Measurements from ENCODE around the gene TRMT6. TPM values are rescaled to one million over a fixed set of nuclear protein-coding genes. Genes with fewer than 3 reads are reported as not detected.
A peak's percentile ranks its signal among the peaks of the same experiment; 100 is the strongest.

TRMT6 gene
- total RNA-seq, 1 experiment from 2014 or later, result 16.2 TPM

- Histone ChIP-seq H3K4me3 (no peak overlapping the region), H4K20me1 (ENCODE audit: insufficient read depth) (no peaks in the 10 kb centered on the region), H3K9me2 (ENCODE audit: insufficient read depth) (no peaks in the 10 kb centered on the region), H3K9me3 (ENCODE audit: insufficient read depth, low read depth) (no peaks in the 10 kb centered on the region), H3K27ac (peak overlapping the region; percentile 21; the same call in 1 of the 2 replicates), H2AFZ (no peak overlapping the region), H3K4me1 (replicated peaks; ENCODE audit: insufficient read depth) (0 out of 2 replicates have a peak, but pooled peaks cover 4% of the 10 kb centered on the region), H3K4me2 (no peak overlapping the region), H3K36me3 (ENCODE audit: low read depth) (no peaks in the 10 kb centered on the region), H3F3A (ENCODE audit: insufficient read depth, low read depth) (no peaks in the 10 kb centered on the region), H3K79me2 (ENCODE audit: low read depth) (no peaks in the 10 kb centered on the region), H3K27me3 (ENCODE audit: insufficient read depth, low read depth) (no peaks in the 10 kb centered on the region)
- ChIA-PET POLR2A (ENCODE audit: unreplicated experiment) (no interaction called here), CTCF (interaction anchor here (0.6 kb wide), 1 partner anchor 426 kb away, joined by 4 read pairs; no protein-coding TSS in a partner anchor)
- no TSS peak for BruUV-seq (replicated peaks)
- no peak for TF ChIP-seq CTCF (conservative IDR thresholded peaks at IDR 0.05)
- TF ChIP-seq EZH2 (IDR thresholded peaks at IDR 0.05; ENCODE audit: low read depth), result no peak
- DNase-seq, result peak in 1 of 2 experiments; percentile 68
- intact Hi-C loops (cut with micrococcal nuclease; ENCODE audit: unreplicated experiment), result no loop called here
These were observed 22.8 kb upstream of the TRMT6 start for GRCh38 chr20:5973172-5973571.

- Histone ChIP-seq H3F3A (ENCODE audit: insufficient read depth, low read depth) (no peaks in the 10 kb centered on the region), H3K79me2 (ENCODE audit: low read depth) (no peaks in the 10 kb centered on the region), H3K27me3 (ENCODE audit: insufficient read depth, low read depth) (no peaks in the 10 kb centered on the region), H3K4me2 (no peak overlapping the region), H3K9me3 (ENCODE audit: insufficient read depth, low read depth) (no peaks in the 10 kb centered on the region), H2AFZ (no peak overlapping the region), H3K9me2 (ENCODE audit: insufficient read depth) (no peaks in the 10 kb centered on the region), H3K4me1 (replicated peaks; ENCODE audit: insufficient read depth) (0 out of 2 replicates have a peak, but pooled peaks cover 4% of the 10 kb centered on the region), H3K36me3 (ENCODE audit: low read depth) (peaks cover 10% of the 10 kb centered on the region), H4K20me1 (ENCODE audit: insufficient read depth) (no peaks in the 10 kb centered on the region), H3K27ac (0 out of 2 replicates have a peak overlapping the region, but pooled peaks have one; percentile 18), H3K4me3 (no peak overlapping the region)
- ChIA-PET POLR2A (ENCODE audit: unreplicated experiment) (no interaction called here), CTCF (no interaction called here)
- peak in 1 of 2 experiments; percentile 53 for DNase-seq
- no TSS peak for BruUV-seq (replicated peaks)
- TF ChIP-seq CTCF (conservative IDR thresholded peaks at IDR 0.05), result no peak
- no peak for TF ChIP-seq EZH2 (IDR thresholded peaks at IDR 0.05; ENCODE audit: low read depth)
- intact Hi-C loops (cut with micrococcal nuclease; ENCODE audit: unreplicated experiment), result no loop called here
These were observed 20.9 kb upstream of the TRMT6 start for GRCh38 chr20:5971203-5971602.

- H3K27ac ChIP-seq, result no peak overlapping the region
- intact Hi-C loops (cut with micrococcal nuclease; ENCODE audit: unreplicated experiment), result no loop called here
These were observed 20.0 kb upstream of the TRMT6 start for GRCh38 chr20:5970381-5970780.

More at GRCh38 chr20:5970381-5970780, 20.0 kb upstream of the TRMT6 start:
- CTCF ChIA-PET, result no interaction called here
- Histone ChIP-seq H3K4me2 (no peak overlapping the region), H4K20me1 (ENCODE audit: insufficient read depth) (no peaks in the 10 kb centered on the region), H3K4me1 (replicated peaks; ENCODE audit: insufficient read depth) (0 out of 2 replicates have a peak, but pooled peaks cover 4% of the 10 kb centered on the region), H3F3A (ENCODE audit: insufficient read depth, low read depth) (no peaks in the 10 kb centered on the region), H3K27me3 (ENCODE audit: insufficient read depth, low read depth) (no peaks in the 10 kb centered on the region), H3K9me3 (ENCODE audit: insufficient read depth, low read depth) (no peaks in the 10 kb centered on the region), H3K9me2 (ENCODE audit: insufficient read depth) (no peaks in the 10 kb centered on the region), H3K4me3 (no peak overlapping the region), H3K36me3 (ENCODE audit: low read depth) (peaks cover 10% of the 10 kb centered on the region), H3K79me2 (ENCODE audit: low read depth) (no peaks in the 10 kb centered on the region), H2AFZ (no peak overlapping the region)
- POLR2A ChIA-PET (ENCODE audit: unreplicated experiment), result no interaction called here
- BruUV-seq (replicated peaks), result no TSS peak
- DNase-seq, result no peak
- TF ChIP-seq EZH2 (IDR thresholded peaks at IDR 0.05; ENCODE audit: low read depth) (no peak), CTCF (conservative IDR thresholded peaks at IDR 0.05) (no peak)

Data from PC-9 (cell line).